HG03039 (cell line): ENCODE results near the gene PRSS1.
A peak's percentile ranks its signal among the peaks of the same experiment; 100 is the strongest.
"Not testable (repeated sequence)": the region's sequence is repeated elsewhere in the genome, so short reads cannot be mapped to it uniquely, and the experiment has no call there.

ENCODE experiments used
- ATAC-seq: cut with Tn5 transposase; IDR thresholded peaks from one replicate; pipeline ENCODE4 v1.9.1; 2021; ENCODE audit warnings: mild to moderate bottlenecking, moderate library complexity; ENCODE audit not compliant: unreplicated experiment

Gene PRSS1

GRCh38 chr7:142772673-142773072 lies 23.4 kb downstream of the PRSS1 start:
- ATAC-seq, result no peak

DNA sequence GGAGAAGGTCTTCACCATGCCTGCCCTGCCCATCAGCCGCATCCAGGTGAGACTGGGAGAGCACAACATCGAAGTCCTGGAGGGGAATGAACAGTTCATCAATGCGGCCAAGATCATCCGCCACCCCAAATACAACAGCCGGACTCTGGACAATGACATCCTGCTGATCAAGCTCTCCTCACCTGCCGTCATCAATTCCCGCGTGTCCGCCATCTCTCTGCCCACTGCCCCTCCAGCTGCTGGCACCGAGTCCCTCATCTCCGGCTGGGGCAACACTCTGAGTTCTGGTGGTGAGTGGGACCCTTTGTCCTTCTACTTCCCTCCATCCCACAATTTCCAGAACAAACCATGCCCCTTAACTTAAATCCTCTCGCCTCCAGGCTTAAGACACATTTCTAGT lies 24.0 kb downstream of the PRSS1 start:
- no peak for ATAC-seq

GRCh38 chr7:142773937-142774744 lies 24.9 kb downstream of the PRSS1 start:
- ATAC-seq, result no peak

GRCh38 chr7:142774826-142775225 lies 25.6 kb downstream of the PRSS1 start:
- no peak for ATAC-seq

DNA sequence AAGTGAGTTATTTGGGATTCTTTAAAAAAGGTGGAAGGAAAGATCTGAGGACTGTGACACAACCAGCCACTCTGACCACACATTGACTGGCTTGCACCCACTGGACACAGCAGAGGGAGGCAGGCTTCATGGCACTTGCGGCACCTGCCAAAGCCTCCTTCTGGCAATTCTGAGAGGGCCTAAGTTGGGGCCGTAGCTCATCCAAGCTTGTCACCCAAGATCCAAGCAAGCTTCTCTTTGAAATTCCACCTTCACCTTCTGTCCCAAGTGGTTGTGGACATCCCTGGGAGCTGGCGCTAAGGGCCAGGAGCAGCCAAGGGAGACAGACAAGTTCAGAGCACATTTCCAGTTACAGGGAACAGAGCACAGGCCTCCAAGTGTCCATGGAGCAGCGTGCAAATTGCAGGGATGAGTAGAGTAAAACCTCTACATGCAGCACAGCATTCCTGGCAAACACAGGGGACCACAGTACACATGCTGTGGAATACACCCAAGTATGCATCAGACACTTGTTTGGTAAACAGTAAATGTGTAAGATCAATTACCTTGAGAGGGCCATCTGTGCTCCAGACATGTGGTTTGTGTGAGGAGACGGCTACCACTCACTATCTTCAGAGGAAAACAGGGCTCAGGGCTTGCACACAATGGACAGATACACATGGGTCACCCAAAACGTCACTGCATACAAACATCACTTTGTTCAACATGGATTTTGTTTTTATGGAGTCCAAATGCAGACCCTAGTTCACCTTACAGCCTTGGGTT lies 26.3 kb downstream of the PRSS1 start:
- ATAC-seq, result not testable (repeated sequence)

DNA sequence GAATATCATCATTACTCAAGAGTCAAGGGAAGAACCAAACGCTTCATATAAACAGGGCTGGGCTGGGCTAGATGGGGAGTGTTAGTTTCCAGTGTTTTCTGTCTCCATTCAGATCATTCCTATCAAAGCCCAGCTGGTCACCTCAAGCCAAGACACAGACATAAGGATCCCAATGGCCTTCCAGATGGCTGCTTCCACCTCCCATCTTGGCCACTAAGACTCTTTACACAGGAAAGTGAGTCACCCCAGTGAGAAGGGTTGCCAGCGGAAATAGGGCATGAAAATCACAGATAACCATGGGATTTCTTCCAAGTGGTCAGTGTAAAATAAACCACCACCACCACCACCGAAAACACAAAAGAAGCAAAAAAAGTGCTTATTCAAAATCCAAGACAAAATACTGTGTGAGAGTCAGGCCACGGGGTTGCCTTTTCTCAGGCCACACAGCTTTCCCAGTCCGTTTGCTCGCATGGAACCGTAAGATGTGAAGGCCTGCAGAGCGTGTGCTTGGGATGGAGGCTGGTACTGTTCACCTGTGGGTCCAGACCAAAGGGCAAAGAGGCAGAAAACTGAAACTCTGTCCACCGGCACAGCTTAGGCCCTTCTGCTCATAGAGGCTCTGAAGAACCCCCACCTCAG lies 27.1 kb downstream of the PRSS1 start:
- no peak for ATAC-seq

DNA sequence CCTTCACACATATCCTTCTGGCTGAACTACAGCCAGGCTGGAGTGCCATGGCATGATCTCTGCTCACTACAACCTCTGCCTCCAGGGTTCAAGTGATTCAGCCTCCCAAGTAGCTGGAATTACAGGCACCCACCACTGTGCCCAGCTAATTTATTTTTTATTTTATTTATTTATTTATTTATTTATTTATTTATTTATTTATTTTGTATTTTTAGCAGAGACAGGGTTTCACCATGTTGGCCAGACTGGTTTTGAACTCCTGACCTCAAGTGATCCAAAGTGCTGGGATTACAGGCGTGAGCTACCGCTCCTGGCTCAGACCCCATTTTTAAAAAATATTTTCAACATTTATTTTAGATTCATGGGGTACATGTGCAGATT lies 27.6 kb downstream of the PRSS1 start:
- not testable (repeated sequence) for ATAC-seq

- ATAC-seq, result no peak
Measured at GRCh38 chr7:142777318-142777717, 28.0 kb downstream of the PRSS1 start.

- ATAC-seq, result peak; percentile 86
Measured at GRCh38 chr7:142782922-142783900, 33.9 kb downstream of the PRSS1 start.

- no peak for ATAC-seq
Measured at GRCh38 chr7:142784096-142784495, 34.8 kb downstream of the PRSS1 start.

DNA sequence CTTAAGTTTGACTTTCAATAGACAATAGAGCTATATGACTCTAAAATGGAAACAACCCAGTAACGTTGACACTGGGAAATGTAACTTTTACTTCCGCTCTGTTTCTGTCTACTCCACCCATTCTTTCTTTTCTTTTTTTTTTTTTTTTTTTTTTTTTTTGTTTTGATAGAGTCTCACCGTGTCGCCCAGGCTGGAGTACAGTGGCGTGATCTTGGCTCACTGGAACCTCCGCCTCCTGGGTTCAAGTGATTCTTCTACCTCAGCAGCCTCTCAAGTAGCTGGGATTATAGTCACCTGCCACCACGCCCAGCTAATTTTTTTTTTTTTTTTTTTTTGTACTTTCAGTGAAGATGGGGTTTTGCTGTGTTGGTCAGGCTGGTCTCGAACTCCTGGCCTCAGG lies 35.4 kb downstream of the PRSS1 start:
- ATAC-seq, result no peak

GRCh38 chr7:142785841-142786250 lies 36.6 kb downstream of the PRSS1 start:
- ATAC-seq, result no peak

DNA sequence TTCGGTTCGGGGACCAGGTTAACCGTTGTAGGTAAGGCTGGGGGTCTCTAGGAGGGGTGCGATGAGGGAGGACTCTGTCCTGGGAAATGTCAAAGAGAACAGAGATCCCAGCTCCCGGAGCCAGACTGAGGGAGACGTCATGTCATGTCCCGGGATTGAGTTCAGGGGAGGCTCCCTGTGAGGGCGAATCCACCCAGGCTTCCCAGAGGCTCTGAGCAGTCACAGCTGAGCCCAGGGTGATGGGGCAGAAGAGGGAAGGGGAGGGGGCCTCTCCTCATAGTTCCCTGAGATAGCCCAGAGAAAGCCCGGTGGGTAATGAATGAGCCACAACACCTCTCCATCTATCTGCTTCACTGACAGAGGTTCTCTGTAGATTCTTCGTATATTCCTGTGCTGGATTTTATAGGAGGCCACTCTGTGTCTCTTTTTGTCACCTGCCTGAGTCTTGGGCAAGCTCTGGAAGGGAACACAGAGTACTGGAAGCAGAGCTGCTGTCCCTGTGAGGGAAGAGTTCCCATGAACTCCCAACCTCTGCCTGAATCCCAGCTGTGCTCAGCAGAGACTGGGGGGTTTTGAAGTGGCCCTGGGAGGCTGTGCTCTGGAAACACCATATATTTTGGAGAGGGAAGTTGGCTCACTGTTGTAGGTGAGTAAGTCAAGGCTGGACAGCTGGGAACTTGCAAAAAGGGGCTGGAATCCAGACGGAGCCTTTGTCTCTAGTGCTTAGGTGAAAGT lies 37.9 kb downstream of the PRSS1 start:
- no peak for ATAC-seq

DNA sequence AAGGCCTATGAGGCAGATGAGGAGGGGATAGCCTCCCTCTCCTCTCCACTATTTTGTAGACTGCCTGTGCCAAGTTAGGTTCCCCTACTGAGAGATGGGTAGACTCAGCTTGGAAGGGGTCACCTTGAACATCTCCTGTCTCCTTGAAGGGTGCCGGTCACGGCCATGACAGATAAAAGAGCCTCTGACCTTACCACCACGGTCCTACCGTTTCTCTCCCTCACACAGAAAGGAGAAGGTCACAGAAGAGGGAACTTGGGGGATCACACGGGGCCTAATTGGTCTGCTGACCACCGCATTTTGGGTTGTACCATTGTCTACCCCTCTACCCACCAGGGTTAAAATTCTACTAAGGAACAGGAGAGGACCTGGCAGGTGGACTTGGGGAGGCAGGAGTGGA lies 38.5 kb downstream of the PRSS1 start:
- ATAC-seq, result no peak

DNA sequence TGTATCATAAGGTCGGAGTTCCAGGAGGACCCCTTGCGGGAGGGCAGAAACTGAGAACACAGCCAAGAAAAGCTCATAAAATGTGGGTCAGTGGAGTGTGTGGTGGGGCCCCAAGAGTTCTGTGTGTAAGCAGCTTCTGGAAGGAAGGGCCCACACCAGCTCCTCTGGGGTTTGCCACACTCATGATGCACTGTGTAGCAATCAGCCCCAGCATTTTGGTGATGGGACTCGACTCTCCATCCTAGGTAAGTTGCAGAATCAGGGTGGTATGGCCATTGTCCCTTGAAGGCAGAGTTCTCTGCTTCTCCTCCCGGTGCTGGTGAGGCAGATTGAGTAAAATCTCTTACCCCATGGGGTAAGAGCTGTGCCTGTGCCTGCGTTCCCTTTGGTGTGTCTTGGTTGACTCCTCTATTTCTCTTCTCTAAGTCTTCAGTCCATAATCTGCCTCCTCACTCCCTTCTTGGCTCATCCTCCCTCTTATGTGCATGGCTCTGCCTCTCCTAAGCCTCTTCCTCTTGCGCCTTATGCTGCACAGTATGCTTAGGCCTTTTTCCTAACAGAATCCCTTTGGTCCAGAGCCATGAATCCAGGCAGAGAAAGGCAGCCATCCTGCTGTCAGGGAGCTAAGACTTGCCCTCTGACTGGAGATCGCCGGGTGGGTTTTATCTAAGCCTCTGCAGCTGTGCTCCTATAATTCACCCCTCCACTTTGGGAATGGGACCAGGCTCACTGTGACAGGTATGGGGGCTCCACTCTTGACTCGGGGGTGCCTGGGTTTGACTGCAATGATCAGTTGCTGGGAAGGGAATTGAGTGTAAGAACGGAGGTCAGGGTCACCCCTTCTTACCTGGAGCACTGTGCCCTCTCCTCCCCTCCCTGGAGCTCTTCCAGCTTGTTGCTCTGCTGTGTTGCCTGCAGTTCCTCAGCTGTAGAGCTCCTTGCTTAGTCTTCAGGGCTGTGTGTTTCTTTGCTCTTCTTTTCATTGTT lies 39.3 kb downstream of the PRSS1 start:
- ATAC-seq, result no peak

- ATAC-seq, result no peak
Measured at GRCh38 chr7:142789441-142789840, 40.2 kb downstream of the PRSS1 start.

DNA sequence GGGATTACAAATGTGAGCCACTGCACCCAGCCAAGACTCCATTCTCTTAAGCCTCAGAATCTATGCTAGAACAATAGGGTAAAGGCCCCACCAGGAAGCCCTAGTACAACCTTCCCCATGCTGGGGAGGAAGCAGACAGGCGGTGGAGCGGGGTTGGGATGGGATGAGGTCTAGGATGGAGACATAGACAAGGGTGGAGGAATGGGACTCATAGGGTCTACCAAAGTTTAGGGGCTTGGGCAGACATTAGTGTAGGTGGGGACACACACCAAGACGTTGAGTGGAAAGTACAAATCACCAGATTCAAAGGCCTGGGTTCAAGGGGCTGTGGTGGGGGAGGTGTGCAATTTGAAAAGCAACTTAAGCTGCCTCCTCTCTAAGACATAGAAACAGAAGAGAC lies 40.8 kb downstream of the PRSS1 start:
- no peak for ATAC-seq

- no peak for ATAC-seq
Measured at GRCh38 chr7:142790555-142790954, 41.3 kb downstream of the PRSS1 start.

GRCh38 chr7:142791502-142791901 lies 42.2 kb downstream of the PRSS1 start:
- ATAC-seq, result no peak
